GM19239 (cell line): ENCODE data around the gene TAS2R41.
"Not testable (repeated sequence)": the region's sequence is repeated elsewhere in the genome, so short reads cannot be mapped to it uniquely, and the experiment has no call there.

Source experiments
- DNase-seq: peaks from one replicate; pipeline ENCODE4 v3.0.0; 2011; ENCODE audit warnings: low spot score; ENCODE audit not compliant: insufficient read length
- FAIRE-seq: peaks from 2 replicates; lab custom pipeline; 2011; peaks lifted over from hg19 to GRCh38; lab: Jason Lieb, UNC

TAS2R41 gene

GRCh38 chr7:143455942-143456341 lies 21.7 kb upstream of the TAS2R41 start:
- FAIRE-seq (no peak), DNase-seq (no peak)

GRCh38 chr7:143456992-143457793 lies 20.5 kb upstream of the TAS2R41 start:
- DNase-seq (no peak), FAIRE-seq (no peak)

- FAIRE-seq (no peak), DNase-seq (no peak)
These were observed 19.4 kb upstream of the TAS2R41 start for GRCh38 chr7:143458263-143458662.

- DNase-seq: no peak
- no peak for FAIRE-seq
These were observed 19.0 kb upstream of the TAS2R41 start for GRCh38 chr7:143458681-143459080.

GRCh38 chr7:143459359-143459758 lies 18.3 kb upstream of the TAS2R41 start:
- FAIRE-seq: no peak
- DNase-seq: no peak

GRCh38 chr7:143460271-143460979 lies 17.2 kb upstream of the TAS2R41 start:
- no peak for DNase-seq
- FAIRE-seq: no peak

- FAIRE-seq (no peak), DNase-seq (no peak)
These were observed 15.6 kb upstream of the TAS2R41 start for GRCh38 chr7:143462045-143462444.

GRCh38 chr7:143463556-143463955 lies 14.1 kb upstream of the TAS2R41 start:
- FAIRE-seq (no peak), DNase-seq (no peak)

- no peak for DNase-seq
- no peak for FAIRE-seq
These were observed 13.7 kb upstream of the TAS2R41 start for GRCh38 chr7:143463957-143464356.

GRCh38 chr7:143467724-143468123 lies 9.9 kb upstream of the TAS2R41 start:
- no peak for FAIRE-seq

GRCh38 chr7:143472071-143472689 lies 5.5 kb upstream of the TAS2R41 start:
- DNase-seq, FAIRE-seq: not testable (repeated sequence)

More at GRCh38 chr7:143467724-143468123, 9.9 kb upstream of the TAS2R41 start:
- DNase-seq: no peak

GRCh38 chr7:143479055-143479766 lies 1.5 kb downstream of the TAS2R41 start:
- DNase-seq (no peak), FAIRE-seq (no peak)

GRCh38 chr7:143480501-143480900 lies 2.8 kb downstream of the TAS2R41 start:
- FAIRE-seq: no peak
- DNase-seq: no peak

GRCh38 chr7:143484119-143484518 lies 6.4 kb downstream of the TAS2R41 start:
- FAIRE-seq (no peak), DNase-seq (no peak)

GRCh38 chr7:143485094-143485493 lies 7.4 kb downstream of the TAS2R41 start:
- no peak for DNase-seq
- no peak for FAIRE-seq

GRCh38 chr7:143485500-143485899 lies 7.8 kb downstream of the TAS2R41 start:
- no peak for DNase-seq
- no peak for FAIRE-seq

GRCh38 chr7:143486266-143486665 lies 8.6 kb downstream of the TAS2R41 start:
- FAIRE-seq: not testable (repeated sequence)

GRCh38 chr7:143487061-143487460 lies 9.4 kb downstream of the TAS2R41 start:
- no peak for FAIRE-seq
- DNase-seq: no peak

More at GRCh38 chr7:143486266-143486665, 8.6 kb downstream of the TAS2R41 start:
- DNase-seq: not testable (repeated sequence)

GRCh38 chr7:143487566-143487965 lies 9.9 kb downstream of the TAS2R41 start:
- DNase-seq: no peak
- FAIRE-seq: no peak

- DNase-seq (no peak), FAIRE-seq (peak; percentile 26)
These were observed 13.1 kb downstream of the TAS2R41 start for GRCh38 chr7:143490717-143491306.
